NCI-H2029 treated with DMSO at 0.1 percent for 48 hours (cell line): ENCODE measurements around the gene NUDCD3.

ENCODE experiments used
- DNase-seq: peaks from one replicate; lab custom pipeline; 2025; lab: John Stamatoyannopoulos, UW

The NUDCD3 gene

DNA sequence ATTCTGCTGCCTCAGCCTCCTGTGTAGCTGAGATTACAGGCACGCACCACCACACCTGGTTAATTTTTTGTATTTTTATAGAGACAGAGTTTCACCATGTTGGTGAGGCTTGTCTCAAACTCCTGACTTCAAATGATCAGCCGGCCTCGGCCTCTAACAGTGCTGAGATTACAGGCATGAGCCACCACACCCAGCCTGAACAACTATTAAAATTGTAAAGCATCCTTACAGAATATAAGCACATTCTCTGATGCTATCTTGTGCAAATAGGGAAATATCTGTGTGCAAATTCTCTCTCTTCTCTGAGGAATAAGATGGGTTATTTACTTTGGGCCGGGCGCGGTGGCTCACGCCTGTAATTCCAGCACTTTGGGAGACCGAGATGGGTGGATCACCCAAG is 12.5 kb downstream of the NUDCD3 start:
- no peak for DNase-seq

DNA sequence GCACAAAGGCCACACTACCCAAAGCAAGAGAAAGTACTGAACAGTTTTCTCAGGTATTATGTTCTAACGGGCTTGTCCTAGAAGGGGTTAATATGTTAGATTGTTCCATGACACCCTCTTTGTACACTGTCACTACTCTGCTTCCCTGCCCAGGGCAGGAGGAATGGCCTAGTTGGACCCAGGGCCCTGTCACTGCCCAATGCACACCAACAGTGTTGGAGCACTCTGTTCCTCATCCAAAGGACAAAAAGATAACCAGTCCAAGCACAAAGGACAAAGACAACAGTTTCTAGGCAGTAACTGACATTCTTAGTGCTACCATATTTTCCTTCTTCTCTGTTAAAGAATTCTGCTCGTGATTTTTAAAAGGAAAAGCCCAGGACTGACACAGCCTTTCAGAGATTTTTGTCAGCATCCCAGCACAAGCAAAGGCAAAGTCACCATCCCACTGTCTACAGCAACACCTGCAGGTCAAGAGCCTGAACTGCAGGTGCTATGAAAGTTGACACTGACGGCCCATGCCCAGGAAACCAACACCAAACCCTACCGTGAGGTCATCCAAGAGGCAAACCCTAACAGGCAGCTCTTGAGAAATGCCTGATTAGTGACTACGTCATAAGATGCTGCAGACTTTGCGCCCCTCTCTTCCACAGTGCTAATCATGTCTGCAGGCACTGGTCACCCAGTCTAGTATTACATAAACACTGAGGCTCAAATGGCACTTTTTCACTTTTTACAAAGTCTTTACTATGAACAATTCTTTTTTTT is 13.2 kb downstream of the NUDCD3 start:
- DNase-seq = peak; percentile 86

DNA sequence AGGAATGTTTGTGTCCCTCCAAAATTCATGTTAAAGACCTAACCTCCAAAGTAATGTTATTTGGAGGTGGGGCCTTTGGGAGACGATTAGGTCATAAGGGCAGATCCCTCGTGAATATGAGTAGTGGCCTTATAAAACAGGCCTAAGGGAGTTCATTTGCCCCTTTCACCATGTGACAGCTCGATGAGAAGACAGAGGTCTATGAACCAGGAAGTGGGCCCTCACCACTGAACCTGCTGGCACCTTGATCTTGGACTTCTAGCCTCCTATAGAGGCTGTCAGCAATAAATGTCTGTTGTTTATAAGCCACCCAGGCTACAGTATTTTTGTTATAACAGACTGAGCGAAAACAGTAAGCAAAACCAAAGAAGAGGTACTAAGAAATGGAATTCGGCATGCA is 14.1 kb downstream of the NUDCD3 start:
- no peak for DNase-seq

DNA sequence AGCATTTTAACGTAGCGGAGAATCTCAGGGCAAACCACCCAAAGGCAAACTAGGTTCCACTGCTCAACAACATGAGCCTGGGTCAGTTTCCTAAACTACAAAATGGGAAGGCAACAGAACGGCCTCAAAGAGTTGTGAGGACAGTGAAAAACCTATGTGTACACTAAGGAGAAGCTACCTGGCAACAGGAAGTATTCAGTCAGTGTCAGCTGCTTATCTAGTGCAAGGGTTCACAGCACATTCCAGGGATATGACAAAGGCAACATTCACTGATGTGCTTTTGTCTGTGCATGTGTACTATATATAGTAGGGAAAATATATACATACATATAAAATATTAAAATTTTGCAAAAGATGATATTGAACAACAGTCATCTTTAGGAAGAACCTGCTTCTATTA is 17.2 kb downstream of the NUDCD3 start:
- DNase-seq = peak; percentile 40

DNA sequence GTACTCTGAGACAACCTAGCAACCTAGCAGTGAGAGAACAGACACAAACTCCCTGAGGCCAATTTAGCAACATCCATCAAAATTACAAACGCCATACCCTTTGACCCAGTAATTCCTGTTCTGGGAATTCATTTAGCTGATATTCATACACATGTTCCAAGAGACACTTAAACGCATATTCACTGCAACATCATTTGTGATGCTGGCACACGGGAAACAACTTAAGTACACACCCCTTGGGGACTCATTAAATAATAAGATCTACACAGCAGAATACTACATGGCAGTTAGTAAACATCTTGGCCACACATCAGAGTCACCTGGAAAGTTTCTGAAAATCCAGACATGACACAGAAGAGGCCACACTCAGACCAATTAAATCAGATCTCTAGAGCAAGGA is 17.6 kb downstream of the NUDCD3 start:
- no peak for DNase-seq

DNA sequence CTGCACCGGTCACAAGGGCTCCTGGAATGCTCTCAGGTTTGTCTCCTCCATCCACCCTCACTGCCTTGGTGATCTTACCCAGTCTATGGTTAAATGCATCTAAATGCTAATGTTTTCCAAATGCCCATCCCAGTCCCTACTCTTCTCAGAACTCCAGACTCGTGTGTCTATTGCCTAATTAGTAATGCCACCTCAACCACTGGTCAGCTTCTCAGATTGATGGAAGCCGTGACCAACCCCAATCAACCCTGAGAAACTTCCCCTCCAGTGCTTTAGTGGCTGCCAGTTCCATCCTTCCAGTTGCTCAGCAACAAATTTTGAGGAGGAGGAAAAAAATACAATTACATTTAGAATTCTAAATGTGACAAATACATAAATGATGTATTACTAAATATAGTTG is 18.6 kb downstream of the NUDCD3 start:
- DNase-seq = peak; percentile 82

DNA sequence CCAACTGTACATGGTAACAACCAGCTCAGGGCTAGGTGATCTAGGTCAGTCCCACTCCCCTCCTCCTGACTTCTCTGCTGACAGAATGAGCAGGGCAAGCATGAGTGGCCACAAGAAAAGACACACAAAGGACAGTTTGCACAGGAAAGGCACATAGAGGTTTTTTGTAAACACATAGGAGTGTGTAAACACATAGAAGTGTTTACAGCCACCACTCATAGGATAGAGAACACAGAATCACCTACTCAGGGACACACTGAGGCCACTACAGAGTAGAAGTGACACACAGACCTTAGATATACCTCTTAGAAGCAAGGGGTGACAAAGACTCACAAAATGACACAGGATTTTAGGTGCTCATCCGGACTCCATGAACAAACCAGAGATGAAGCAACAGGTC is 19.0 kb downstream of the NUDCD3 start:
- peak; percentile 91 for DNase-seq

DNA sequence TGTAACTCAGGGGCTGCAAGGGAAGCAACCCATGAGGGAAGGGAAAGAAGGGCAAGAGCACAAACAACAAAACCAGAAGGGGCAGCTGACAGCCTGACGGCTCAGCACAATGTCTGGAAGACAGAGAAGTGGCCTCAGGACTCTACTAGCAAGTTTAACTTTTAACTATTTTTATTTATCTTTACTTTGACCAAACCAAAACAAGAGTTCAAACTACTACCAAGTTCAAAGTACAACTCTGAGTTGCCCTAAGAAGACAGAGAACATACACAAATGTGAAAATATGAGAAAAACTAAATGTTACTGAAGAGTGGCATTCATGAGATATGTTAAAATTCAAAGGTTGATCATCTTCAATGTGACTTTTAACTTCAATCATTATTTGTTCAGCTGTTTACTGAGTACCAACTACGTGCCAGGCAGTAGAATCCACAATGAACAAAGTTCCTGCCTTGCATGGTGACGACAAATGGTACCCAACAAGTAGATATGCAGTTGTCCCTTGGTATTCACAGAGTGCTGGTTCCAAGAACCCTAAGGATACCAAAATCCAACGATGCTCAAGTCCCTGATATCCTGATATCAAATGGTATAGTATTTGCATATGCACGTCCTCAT is 19.7 kb downstream of the NUDCD3 start:
- no peak for DNase-seq

DNA sequence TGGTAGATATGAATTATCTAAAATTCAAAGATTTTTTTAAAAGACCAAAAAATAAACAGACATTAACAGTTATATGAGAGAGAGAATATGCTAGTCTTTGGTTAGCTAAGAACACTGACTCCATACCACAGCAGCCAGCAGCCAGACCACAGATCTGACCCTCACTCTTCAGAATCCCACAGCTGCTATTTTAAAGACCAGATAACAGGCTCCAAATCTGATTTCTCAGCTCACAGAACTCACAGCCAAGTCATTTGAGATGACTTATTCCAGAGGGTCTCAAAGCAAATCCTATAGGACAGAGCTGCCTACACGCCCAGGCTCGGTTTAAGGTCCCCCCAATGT is 20.4 kb downstream of the NUDCD3 start:
- no peak for DNase-seq

DNA sequence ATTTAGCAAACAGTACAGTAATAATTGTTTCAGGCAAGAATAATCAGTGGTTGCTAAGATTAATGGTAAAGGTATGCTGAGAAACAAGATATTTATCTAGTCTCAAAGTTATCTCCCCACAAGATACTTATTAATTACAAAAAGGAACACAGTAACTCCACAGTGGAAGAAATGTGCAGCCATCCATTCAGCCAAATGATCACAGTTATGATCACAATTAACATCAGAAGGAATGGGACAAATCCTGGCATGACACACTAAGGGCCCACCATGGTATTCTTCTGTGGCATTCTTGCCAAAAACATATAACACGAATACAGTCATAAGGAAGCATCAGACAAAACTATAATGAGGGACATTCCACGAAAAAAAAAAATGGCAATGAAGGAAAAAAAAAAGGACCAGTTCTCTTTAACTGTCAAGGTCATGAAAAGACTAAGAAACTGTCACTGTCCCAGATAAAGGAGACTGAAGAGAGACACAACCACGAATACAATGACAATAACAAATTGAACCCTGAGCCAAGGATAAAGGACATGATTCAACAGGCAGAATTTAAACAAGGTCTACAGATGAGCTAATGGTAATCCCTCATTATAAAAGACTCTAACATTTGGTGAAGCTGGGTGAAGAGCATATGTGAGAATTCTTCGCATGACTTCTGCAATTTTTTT is 20.9 kb downstream of the NUDCD3 start:
- DNase-seq = no peak

DNA sequence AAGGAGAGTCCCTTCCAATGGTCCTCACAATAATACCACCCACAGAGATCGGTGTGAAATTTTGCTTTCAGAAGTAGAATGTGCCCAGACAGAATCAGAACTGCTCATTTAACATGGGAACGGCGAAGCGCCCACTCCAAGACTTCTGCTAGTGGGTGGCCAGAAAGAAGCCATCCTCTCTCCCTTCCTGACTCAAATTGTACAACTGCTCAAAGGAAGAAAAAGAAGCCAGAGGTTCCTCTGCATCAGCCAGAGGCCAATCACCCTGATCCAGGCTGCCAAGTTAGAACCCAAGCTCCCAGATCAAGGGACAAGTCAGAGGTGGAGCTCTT is 23.3 kb downstream of the NUDCD3 start:
- no peak for DNase-seq

DNA sequence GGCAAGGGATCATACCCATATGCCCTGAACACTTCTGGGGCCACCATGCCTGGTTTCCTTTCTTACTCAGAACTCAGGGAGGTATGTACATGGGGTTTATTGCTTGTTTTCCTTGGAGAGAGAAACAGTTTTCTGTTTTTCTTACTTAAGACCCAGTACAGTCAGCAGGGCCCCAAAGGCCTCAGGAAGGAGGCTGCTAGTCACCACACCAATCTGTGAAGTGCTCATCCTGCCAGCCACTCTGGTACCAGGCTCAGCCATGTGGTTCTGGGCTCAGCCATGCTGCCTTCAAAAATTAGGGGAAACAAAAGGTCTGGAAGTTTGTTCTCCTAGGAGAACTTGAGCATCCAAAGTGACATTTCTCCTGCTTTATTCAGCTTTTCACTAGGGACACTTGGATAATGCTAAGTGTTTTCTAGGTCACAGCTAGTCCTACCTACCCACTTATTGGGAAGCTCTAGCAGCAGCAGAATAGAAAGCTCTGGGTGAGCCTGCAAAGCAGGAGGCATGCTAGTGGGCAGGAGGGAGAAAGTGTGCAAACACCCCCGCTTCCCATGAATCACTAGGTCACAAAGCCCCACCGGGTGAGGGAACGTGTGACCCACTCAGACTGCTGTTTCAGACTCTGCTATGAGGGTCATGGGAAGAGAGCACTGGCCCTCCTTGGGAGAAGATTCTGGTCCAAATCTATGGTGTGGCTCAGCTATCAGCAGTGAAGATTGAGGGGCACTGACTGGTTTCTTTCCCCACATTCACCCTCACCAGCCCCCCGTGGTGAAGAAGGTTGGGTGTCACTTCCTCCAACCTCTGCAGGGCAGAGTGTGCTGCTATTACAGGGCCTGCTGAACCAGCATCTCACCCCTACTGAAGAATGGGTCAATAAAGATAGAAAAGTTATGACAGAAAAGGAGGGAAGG is 23.9 kb downstream of the NUDCD3 start:
- no peak for DNase-seq

DNA sequence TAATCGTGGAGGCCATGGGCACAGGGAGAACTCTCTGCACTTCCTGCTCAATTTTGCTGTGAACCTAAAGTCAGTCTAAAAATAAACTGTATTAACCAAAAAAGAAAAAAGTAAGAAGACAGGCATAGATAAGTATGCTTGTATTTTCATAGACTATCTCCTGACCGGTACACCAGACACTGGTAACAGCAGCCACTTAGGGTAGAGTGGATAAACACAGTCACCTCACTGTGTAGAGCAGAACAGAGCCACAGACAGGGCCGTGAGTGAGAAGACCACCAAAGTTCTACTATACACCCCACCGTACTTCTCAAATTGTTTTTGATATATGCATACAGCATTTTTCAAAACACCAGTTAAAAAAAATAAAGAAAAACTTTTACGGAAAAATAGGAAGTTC is 25.0 kb downstream of the NUDCD3 start:
- no peak for DNase-seq

DNA sequence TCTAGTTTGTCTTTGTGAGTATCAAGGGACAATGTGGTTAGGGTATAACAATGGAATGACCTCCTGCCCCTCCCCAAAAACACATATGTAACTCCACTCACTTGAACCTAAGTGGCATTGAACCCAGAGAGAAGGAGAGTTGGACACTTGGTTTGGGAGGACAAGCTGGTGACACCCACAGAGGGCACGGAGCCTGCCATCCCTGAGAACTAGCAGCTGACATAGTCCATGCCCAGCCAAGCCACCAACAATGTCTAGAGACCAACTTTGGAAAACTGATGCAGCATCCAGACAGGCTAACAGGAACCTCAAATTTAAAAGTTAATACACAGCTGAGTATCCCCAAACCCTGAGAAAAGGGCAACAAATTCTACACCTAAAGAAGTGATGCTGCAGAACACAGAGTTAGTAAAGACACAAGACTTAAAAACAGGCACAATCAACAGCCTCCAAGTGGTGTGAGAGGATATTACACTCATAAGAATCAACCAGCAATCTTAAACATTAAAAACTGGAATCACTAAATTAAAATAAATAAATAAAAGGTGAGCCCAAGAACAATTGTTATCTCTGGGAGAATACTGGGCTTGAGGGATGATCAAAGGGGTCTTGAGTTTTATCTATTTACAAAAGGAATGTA is 27.2 kb downstream of the NUDCD3 start:
- DNase-seq = no peak

DNA sequence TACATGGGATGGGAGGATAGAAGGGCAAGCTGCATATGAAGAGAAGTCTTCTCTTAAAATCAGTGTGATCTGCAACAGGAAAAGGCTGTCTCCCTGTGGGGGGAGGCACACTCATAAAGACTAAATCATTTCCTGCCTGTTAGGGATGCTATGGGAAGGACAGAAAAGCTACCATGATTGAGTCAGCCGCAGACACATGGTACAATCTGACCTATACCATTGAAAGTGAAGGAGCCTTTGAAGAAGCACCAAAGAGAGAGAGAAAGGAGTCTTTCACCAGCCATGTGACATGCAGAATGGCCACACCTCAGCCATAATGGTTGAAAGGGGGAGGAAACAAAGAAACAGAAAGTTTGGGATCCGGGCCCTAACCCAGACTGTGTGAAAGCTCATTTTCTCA is 29.1 kb downstream of the NUDCD3 start:
- no peak for DNase-seq

DNA sequence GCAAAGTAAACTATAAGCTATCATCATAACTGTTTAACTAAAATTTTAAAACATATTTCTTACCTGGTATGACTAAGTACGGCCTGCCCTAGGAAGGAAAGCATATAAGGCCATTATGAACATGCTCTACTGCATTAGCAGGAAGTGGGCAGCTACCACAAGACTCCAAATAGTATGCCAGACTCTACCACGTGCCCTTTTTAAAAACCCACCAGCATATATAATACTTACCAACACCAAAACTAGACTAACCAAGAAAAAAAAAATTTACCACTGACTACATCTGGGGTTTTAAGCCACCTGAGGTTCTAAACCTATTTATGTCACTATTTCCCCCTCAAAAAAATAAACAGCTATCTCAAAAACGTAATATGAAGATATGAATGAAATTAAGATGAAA is 30.1 kb downstream of the NUDCD3 start:
- no peak for DNase-seq

DNA sequence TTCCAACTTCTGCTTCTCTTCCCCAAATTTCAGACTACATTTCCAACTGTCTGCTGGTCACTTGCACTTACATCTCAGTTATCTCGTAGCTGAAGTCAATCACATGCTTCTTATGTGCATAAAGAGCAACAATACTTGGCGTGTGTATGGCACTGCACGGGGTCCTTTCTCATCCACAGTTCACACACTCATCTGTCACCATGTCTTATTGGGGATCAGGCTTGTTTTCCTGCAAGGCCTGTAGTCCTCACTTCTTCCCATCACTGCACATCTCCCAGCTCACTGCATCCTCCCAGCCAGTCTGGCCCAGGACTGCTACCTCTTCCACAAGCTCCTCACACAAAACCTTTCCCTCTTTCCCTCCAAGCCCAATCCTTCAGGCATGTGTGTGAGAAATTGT is 35.3 kb downstream of the NUDCD3 start:
- DNase-seq = no peak

DNA sequence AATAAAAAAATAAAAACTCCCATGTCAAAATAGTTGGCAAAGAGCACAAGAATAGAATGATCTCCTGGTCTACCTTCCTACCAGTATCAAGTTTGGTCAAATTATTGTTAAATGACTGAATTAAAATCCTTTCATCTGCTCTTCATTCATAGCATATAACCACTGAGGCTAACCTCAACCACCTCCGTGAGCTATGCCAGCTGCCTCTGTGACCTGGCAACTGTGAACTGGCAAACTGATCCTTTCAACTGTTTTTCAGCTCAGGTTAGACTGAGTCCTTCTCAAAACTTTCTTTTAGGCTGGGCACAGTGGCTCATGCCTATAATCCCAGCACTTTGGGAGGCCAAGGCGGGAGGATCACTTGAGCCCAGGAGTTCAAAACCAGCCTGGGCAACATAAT is 36.1 kb downstream of the NUDCD3 start:
- DNase-seq = no peak

DNA sequence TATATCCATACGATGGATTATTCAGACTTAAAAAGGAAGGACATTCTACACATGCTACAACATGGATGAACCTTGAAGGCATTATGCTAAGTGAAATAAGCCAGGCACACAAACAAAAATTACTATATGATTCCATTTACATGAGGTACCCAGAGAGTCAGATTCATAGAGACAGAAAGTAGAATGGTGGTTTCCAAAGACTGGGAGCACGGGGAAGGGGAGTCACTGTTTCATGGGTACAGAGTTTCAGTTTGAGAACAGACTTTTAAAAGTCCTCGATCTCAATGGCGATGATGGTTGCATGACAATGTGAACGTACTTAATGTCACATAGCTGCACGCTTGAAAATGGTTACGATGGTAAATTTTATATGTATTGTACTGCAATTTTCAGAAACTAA is 39.3 kb downstream of the NUDCD3 start:
- DNase-seq = no peak

DNA sequence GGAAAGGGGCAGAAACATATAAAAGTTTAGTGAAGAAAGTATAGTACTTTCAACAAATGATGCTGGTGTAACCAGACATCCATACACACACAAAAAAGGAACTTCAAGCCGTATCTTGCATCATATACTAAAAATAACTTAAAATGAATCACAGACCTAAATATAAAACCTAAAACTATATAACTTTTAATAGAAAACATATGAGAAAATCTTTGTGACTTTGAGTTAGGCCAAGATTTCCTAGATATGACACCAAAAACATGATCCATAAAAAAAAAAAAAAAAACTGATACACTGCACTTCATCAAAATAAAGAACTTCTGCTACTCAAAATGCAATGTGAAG is 40.9 kb downstream of the NUDCD3 start:
- no peak for DNase-seq

DNA sequence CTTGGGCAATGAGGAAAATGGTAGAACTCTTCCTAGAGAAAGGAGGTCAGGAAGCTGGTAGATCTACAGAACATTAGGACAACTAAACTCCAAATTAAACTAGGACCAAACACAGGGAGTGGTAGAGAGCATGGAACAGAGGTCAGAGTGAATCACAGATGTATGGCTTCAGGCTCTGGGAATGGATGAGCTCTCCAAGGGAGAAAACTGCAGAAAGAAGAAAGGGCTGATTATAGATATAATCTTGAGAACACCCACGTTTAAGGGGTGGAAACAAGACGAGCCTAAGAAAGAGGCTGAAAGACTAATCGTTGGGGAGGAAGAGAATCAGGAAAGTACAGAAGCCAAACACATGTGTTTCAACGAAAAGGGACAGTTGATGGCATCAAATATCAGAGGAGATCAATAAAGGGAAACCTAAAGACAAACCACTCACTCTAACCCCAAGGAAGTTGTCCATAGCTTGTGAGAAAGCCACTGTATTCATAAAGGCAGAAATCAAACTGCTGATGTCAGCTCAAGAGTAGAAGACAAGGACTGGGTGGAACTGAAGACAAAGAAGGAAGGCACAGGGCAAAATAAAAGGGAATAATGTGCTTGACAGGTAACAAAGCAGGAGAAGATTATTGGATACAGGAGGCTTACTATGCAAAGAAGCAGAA is 41.4 kb downstream of the NUDCD3 start:
- no peak for DNase-seq
